ENCODE measurements around the gene EPO. TPM values are rescaled to one million over a fixed set of nuclear protein-coding genes. Genes with fewer than 3 reads are reported as not detected.
"Not testable (repeated sequence)": the region's sequence is repeated elsewhere in the genome, so short reads cannot be mapped to it uniquely, and the experiment has no call there.

Gene EPO
- total RNA-seq, 3 donors from 2014 or later: not detected

DNA sequence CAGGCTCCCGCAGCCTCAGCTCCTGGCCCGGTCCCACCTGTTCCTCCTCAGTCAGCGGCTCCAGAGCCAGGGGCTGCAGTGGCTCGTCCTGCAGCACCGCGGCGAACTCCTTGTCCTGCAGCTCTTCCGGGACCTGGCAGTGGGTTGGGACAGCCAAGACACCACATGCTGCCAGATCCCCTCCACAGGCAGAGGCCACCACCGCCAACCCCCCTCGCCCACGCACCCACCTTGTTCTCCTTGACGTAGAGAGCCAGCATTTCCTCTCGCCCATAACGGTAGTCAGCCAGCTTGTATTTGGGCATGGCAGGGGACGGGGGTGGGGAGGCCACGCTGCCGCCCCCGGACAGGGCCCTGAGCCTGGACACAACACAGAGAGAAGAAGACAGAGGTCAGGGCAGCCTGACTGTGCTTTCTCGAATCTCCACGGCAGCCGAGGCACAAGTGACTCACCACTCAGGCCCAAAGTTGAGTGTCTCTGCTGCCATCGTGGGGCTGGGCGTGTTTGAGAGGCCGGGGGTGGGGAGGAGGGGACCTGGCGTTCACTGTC, 32.4 kb upstream of the EPO start:
- H3K36me3 Mint-ChIP-seq (ENCODE audit: insufficient read depth): peaks cover 11% of the 10 kb centered on the region

GRCh38 chr7:100688326-100688860, 31.9 kb upstream of the EPO start:
- H3K27me3 Mint-ChIP-seq (ENCODE audit: low read depth): no peaks in the 10 kb centered on the region
- H3K9me3 Mint-ChIP-seq: no peaks in the 10 kb centered on the region
- H3K36me3 Mint-ChIP-seq (ENCODE audit: insufficient read depth): peaks cover 9% of the 10 kb centered on the region
- H3K4me1 Mint-ChIP-seq (ENCODE audit: low read depth): peaks cover 28% of the 10 kb centered on the region
- ATAC-seq: no peak
- no peak for DNase-seq
- no peak overlapping the region for H3K4me3 Mint-ChIP-seq

More for the DNA sequence above, 32.4 kb upstream of the EPO start:
- Mint-ChIP-seq H3K4me3 (no peak overlapping the region), H3K9me3 (no peaks in the 10 kb centered on the region), H3K4me1 (ENCODE audit: low read depth) (peaks cover 25% of the 10 kb centered on the region), H3K27me3 (ENCODE audit: low read depth) (no peaks in the 10 kb centered on the region)
- DNase-seq (no peak), ATAC-seq (no peak)

DNA sequence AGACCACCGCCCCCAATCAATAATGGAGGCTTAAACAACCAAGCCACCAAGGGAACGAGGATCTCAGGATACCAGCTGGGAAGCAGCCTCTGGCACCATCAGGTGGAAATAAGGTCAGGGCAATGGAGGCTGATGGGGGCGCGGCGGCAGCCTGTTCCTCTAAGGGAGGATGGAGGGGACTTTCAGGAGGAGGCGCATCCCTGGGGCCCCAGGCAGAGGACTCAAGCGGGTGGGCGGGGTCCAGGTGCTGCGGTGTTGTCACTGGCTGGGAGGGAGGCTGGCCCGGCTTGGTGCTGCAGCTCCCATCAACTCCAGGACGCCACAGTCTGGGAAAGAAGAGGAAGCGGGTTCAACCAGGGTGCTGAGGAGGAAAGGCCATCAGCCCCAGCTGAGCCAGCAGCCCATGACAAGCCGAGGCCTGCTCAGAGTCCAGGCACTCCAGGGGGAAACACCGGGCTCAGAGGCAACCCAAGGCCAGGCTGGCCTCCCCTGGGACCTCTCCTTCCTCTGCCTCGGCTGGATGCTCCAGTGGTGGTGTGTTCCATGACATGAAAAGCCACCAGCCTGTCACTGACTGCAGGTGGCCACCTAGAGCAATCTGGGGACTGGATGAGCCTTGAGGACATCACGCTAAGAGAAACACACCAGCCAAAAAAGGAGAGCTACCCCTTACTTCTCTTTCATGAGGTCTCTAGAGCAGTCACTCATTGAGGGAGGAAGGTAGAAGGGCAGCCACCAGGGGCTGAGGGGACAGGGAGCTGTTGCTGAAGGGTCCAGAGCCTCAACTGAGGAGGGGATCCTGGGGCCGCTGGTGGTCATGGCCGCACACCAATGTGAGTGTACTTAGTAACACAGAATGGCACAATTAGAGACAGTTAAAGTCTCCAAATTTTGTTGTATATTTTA, 30.8 kb upstream of the EPO start:
- H3K4me1 Mint-ChIP-seq (ENCODE audit: low read depth): peaks cover 28% of the 10 kb centered on the region
- DNase-seq: no peak
- H3K9me3 Mint-ChIP-seq: no peaks in the 10 kb centered on the region
- no peaks in the 10 kb centered on the region for H3K27me3 Mint-ChIP-seq (ENCODE audit: low read depth)
- ATAC-seq: no peak
- peaks cover 9% of the 10 kb centered on the region for H3K36me3 Mint-ChIP-seq (ENCODE audit: insufficient read depth)
- H3K4me3 Mint-ChIP-seq: no peak overlapping the region

DNA sequence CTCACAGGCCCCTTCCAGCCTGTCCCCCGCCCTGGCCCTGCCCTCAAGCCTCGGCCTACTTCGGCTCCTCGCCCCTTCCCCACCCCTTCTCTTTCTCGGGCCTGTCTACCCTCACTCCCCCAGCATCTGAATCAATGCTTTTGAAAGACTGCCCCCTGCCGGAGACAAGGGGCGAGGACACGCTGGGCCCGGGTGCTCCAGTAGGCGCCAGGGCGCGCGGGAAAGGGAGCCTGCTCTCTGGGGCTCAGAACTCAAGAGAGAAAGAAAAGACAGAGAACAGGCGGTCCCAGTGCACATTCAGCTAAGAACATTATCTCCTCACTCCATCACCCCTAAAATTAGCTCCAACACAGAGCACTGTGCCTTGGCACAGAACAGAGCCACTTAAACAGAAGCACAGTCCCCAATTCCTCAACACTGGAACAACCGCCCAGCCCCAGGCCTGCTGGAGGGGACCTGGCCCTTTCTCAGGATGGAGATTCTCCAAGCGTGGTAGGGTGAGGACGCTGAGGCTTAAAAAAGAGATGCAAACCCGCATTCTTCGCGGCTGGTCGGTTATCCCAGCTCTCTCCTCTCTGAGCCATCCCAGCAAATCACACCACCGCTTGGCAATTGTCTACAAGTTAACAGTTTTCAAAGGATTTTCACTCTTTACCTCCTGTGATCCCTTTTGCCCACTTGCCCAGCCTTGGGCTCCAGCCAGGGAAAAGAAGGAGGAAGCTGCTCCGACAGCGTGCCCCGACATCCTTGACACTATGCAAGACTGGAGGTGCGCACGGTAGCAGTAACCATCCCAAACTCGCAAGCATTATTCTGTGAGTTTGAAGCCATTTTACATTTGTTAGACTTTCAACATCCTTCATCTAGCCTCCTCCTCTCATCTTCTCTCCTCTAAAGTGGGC, 28.3 kb upstream of the EPO start:
- DNase-seq (peak; percentile 81), ATAC-seq (peak; percentile 73 to 77)
- peaks cover 2% of the 10 kb centered on the region for H3K36me3 Mint-ChIP-seq (ENCODE audit: insufficient read depth)

GRCh38 chr7:100692578-100692961, 27.7 kb upstream of the EPO start:
- peak overlapping the region; percentile 95 for H3K4me3 Mint-ChIP-seq
- no peak for DNase-seq
- no peaks in the 10 kb centered on the region for H3K27me3 Mint-ChIP-seq (ENCODE audit: low read depth)
- peaks cover 2% of the 10 kb centered on the region for H3K36me3 Mint-ChIP-seq (ENCODE audit: insufficient read depth)
- H3K9me3 Mint-ChIP-seq: no peaks in the 10 kb centered on the region
- peaks cover 40% of the 10 kb centered on the region for H3K4me1 Mint-ChIP-seq (ENCODE audit: low read depth)
- ATAC-seq: no peak

More for the DNA sequence above, 28.3 kb upstream of the EPO start:
- Mint-ChIP-seq H3K4me1 (ENCODE audit: low read depth) (peaks cover 40% of the 10 kb centered on the region), H3K9me3 (no peaks in the 10 kb centered on the region), H3K4me3 (peak overlapping the region; percentile 95), H3K27me3 (ENCODE audit: low read depth) (no peaks in the 10 kb centered on the region)

- Mint-ChIP-seq H3K36me3 (ENCODE audit: insufficient read depth) (peaks cover 2% of the 10 kb centered on the region), H3K4me1 (ENCODE audit: low read depth) (peaks cover 40% of the 10 kb centered on the region), H3K27me3 (ENCODE audit: low read depth) (no peaks in the 10 kb centered on the region), H3K4me3 (peak overlapping the region; percentile 95), H3K9me3 (no peaks in the 10 kb centered on the region)
- ATAC-seq (peak; percentile 46), DNase-seq (no peak)
Observed at GRCh38 chr7:100693312-100694097, 26.8 kb upstream of the EPO start.

GRCh38 chr7:100694098-100694745, 26.0 kb upstream of the EPO start, which contains the start of gene GIGYF1:
Gene GIGYF1, minus strand, starts transcription at chr7:100694250. Its CDS starts 6,012 bp downstream, at chr7:100688238.
- Mint-ChIP-seq H3K36me3 (ENCODE audit: insufficient read depth) (no peaks in the 10 kb centered on the region), H3K27me3 (ENCODE audit: low read depth) (no peaks in the 10 kb centered on the region)

DNA sequence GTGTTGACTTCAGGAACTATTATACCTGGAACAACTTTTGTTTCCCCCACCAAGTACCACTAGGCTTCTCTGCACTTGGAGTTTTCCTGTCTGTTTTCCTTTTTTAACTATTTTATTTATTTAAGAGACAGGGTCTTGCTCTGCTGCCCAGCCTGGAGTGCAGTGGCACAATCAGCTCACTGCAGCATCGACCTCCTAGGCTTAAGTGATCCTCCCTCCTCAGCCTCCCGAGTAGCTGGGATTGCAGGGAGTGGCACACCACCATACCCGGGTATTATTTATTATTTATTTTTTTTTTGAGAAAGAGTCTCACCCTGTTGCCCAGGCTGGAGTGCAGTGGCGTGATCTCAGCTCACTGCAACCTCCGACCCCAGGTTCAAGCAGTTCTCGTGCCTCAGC, 24.1 kb upstream of the EPO start:
- peaks cover 4% of the 10 kb centered on the region for H3K27me3 Mint-ChIP-seq (ENCODE audit: low read depth)
- peaks cover 32% of the 10 kb centered on the region for H3K4me1 Mint-ChIP-seq (ENCODE audit: low read depth)
- DNase-seq: no peak
- ATAC-seq: no peak
- no peak overlapping the region for H3K4me3 Mint-ChIP-seq
- no peaks in the 10 kb centered on the region for H3K9me3 Mint-ChIP-seq
- H3K36me3 Mint-ChIP-seq (ENCODE audit: insufficient read depth): no peaks in the 10 kb centered on the region

More at GRCh38 chr7:100694098-100694745, 26.0 kb upstream of the EPO start, which contains the start of gene GIGYF1:
- peak; percentile 62 for DNase-seq
- Mint-ChIP-seq H3K9me3 (no peaks in the 10 kb centered on the region), H3K4me1 (ENCODE audit: low read depth) (peaks cover 35% of the 10 kb centered on the region), H3K4me3 (peak within 1 kb of the TSS; percentile 95)
- peak; percentile 69 to 71 for ATAC-seq

DNA sequence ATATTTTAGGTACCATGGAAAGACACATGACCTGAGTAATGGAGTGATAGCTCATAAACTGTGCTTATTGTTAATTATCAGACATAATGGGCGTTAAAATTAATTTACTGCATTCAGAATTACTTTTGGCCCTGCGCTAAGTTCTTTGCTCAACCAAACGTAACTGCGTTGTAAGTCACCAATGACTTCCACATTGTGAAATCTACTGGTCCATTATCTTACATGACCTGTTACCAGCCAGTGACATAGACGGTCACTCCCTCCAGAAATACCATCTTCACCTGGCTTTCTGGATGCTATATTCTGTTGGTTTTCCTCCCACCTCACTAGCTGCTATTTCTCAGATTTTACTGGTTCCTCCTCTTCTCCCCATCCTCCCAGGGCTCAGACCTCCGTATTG, 21.2 kb upstream of the EPO start:
- Mint-ChIP-seq H3K4me1 (ENCODE audit: low read depth) (peaks cover 13% of the 10 kb centered on the region), H3K4me3 (no peak overlapping the region), H3K9me3 (no peaks in the 10 kb centered on the region), H3K27me3 (ENCODE audit: low read depth) (peaks cover 5% of the 10 kb centered on the region), H3K36me3 (ENCODE audit: insufficient read depth) (no peaks in the 10 kb centered on the region)
- no peak for DNase-seq
- no peak for ATAC-seq

DNA sequence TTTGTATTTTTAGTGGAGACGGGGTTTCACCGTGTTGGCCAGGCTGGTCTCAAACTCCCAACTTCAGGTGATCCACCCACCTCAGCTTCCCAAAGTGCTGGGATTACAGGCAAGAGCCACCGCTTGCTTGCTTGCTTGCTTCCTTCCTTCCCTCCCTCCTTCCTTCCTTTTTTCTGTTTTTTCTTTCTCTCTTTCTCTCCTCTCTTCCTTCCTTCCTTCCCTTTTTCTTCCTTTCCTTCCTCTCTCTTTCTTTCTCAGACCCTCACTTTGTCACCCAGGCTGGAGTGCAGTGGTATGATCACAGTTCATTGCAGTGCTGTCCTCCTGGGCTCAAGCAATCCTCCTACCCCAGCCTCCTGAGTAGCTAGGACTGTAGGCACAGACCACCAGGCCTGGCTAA, 19.2 kb upstream of the EPO start:
- not testable (repeated sequence) for H3K36me3 Mint-ChIP-seq (ENCODE audit: insufficient read depth); H3K4me1 Mint-ChIP-seq (ENCODE audit: low read depth); H3K9me3 Mint-ChIP-seq; H3K4me3 Mint-ChIP-seq; H3K27me3 Mint-ChIP-seq (ENCODE audit: low read depth); ATAC-seq; DNase-seq

GRCh38 chr7:100705320-100705752, 14.9 kb upstream of the EPO start:
- Mint-ChIP-seq H3K27me3 (ENCODE audit: low read depth) (peaks cover 2% of the 10 kb centered on the region), H3K4me3 (peak overlapping the region; percentile 96), H3K36me3 (ENCODE audit: insufficient read depth) (peaks cover 4% of the 10 kb centered on the region), H3K4me1 (ENCODE audit: low read depth) (peaks cover 12% of the 10 kb centered on the region), H3K9me3 (no peaks in the 10 kb centered on the region)
- ATAC-seq (peak; percentile 68 to 72), DNase-seq (peak; percentile 74)

- ATAC-seq (peak; percentile 98), DNase-seq (peak; percentile 98)
- H3K4me1 Mint-ChIP-seq (ENCODE audit: low read depth): peaks cover 12% of the 10 kb centered on the region
Observed at GRCh38 chr7:100705753-100706671, 14.3 kb upstream of the EPO start, which contains the start of gene POP7. Gene POP7, plus strand, starts transcription at chr7:100706121. Its CDS starts 710 bp downstream, at chr7:100706831.

More at GRCh38 chr7:100705753-100706671, 14.3 kb upstream of the EPO start, which contains the start of gene POP7:
- Mint-ChIP-seq H3K9me3 (no peaks in the 10 kb centered on the region), H3K27me3 (ENCODE audit: low read depth) (peaks cover 2% of the 10 kb centered on the region), H3K4me3 (peak within 1 kb of the TSS; percentile 96), H3K36me3 (ENCODE audit: insufficient read depth) (peaks cover 4% of the 10 kb centered on the region)
